Hepatocyte (in vitro differentiated cells): ENCODE measurements around the gene SMIM34. TPM values are rescaled to one million over a fixed set of nuclear protein-coding genes. Genes with fewer than 3 reads are reported as not detected.
"Not testable (repeated sequence)": the region's sequence is repeated elsewhere in the genome, so short reads cannot be mapped to it uniquely, and the experiment has no call there.

Experiments used
- DNase-seq: peaks from one replicate; pipeline ENCODE4 v3.0.0-alpha.2; 2016; ENCODE audit warnings: low spot score
- H2AFZ ChIP-seq: fragments of 200-600 bp; sonication (generic); 2 replicates; pipeline ENCODE4 v1.6.0; 2016; ENCODE audit warnings: antibody characterized with exemption, mild to moderate bottlenecking
- H3K27ac ChIP-seq: fragments of 200-600 bp; sonication (generic); 2 replicates; pipeline ENCODE4 v1.5.1; 2016; ENCODE audit warnings: mild to moderate bottlenecking
- H3K27me3 ChIP-seq: fragments of 200-600 bp; sonication (generic); 2 replicates; pipeline ENCODE4 v1.6.1; 2016
- H3K36me3 ChIP-seq: fragments of 200-600 bp; sonication (generic); replicated peaks from 2 replicates; pipeline ENCODE4 v1.5.1; 2016; ENCODE audit warnings: low read depth; ENCODE audit not compliant: insufficient read depth
- H3K4me1 ChIP-seq: fragments of 200-600 bp; sonication (generic); 2 replicates; pipeline ENCODE4 v1.5.1; 2016; ENCODE audit warnings: mild to moderate bottlenecking, moderate library complexity; ENCODE audit not compliant: insufficient read depth
- H3K4me2 ChIP-seq: fragments of 200-600 bp; sonication (generic); 2 replicates; pipeline ENCODE4 v1.6.0; 2016
- H3K4me3 ChIP-seq: fragments of 200-600 bp; sonication (generic); 2 replicates; pipeline ENCODE4 v1.5.1; 2016; ENCODE audit warnings: mild to moderate bottlenecking
- H3K79me2 ChIP-seq: fragments of 200-600 bp; sonication (generic); 2 replicates; pipeline ENCODE4 v1.6.0; 2017; ENCODE audit warnings: mild to moderate bottlenecking
- H3K9me2 ChIP-seq: fragments of 200-600 bp; sonication (generic); replicated peaks from 2 replicates; pipeline ENCODE4 v1.6.0; 2017; ENCODE audit warnings: mild to moderate bottlenecking; ENCODE audit not compliant: insufficient read depth
- H3K9me3 ChIP-seq: fragments of 200-600 bp; sonication (generic); 2 replicates; pipeline ENCODE4 v1.5.1; 2016; ENCODE audit warnings: low read depth, mild to moderate bottlenecking
- H4K20me1 ChIP-seq: fragments of 200-600 bp; sonication (generic); 2 replicates; pipeline ENCODE4 v1.6.0; 2016; ENCODE audit warnings: mild to moderate bottlenecking; ENCODE audit not compliant: insufficient read depth, poor library complexity, severe bottlenecking
- EZH2 ChIP-seq: fragments of 200-600 bp; sonication (generic); IDR thresholded peaks from 2 replicates; pipeline ENCODE4 v1.6.1; 2016; ENCODE audit warnings: antibody characterized with exemption, mild to moderate bottlenecking, borderline replicate concordance
- EZH2phosphoT487 ChIP-seq: fragments of 200-600 bp; sonication (generic); IDR thresholded peaks from one replicate; pipeline ENCODE4 v1.6.1; 2018; ENCODE audit warnings: antibody characterized with exemption, mild to moderate bottlenecking, low read depth, moderate library complexity; ENCODE audit not compliant: unreplicated experiment, severe bottlenecking
- WGBS: methylation state at CpG from one replicate; pipeline ENCODE4 v1.1.6; 2016; ENCODE audit warnings: low lambda C conversion rate; ENCODE audit errors: missing lambda C conversion rate; 5-methylcytosine and 5-hydroxymethylcytosine counted together
- polyA plus RNA-seq: library from polyadenylated mRNA; unstranded; fragments of >200 nt; fragmentation: Nextera tagmentation; extraction: Ambion mirVana; gene quantifications from 2 replicates; pipeline ENCODE4 v1.2.1, GENCODE V29; 2016
- total RNA-seq: library from RNA; depleted of rRNA; stranded (reverse); fragments of >200 nt; gene quantifications from 2 replicates; pipeline ENCODE4 v1.2.3, GENCODE V29; 2014
- TF ChIP-seq, protein P1 (sequence below): fragments of 200-600 bp; sonication (generic); IDR thresholded peaks from 2 replicates; pipeline ENCODE4 v1.5.1; 2016; ENCODE audit warnings: antibody characterized with exemption, mild to moderate bottlenecking; ENCODE audit not compliant: poor library complexity

SMIM34 gene
- total and polyA plus RNA-seq, 2 experiments from 2014 or later, result 0.15 TPM; not detected in 1

DNA sequence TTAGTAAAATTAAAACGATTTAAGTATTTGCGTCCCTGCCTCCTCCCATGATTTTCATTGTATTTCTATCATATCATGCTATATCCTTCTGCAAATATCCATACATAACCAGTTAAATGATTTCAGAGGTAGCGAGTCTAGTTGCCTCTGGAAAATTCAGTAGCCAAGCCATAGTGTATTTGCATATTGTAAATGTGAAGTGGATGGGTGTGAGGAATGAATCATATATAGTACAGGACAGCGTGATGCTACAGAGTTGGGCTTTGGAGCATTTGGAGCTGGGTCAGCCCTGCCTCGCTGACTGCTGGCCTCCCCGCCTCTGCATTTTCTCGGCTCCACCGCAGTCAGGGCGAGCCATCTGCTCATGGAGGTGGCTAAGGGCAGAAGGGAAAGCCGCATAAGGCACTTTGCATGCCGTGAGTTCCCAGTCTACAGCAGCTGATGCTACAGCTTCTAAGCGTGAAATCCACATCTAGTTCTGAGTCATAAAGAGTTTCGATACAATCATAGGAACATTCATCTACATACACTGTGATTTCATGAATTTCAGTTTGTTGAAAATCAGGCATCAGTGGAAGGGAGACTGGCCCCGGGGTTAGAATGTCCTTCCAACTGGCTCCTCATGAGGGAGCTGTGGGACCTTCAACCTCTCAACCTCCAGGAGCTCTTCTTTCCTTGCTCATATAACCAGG lies 39.9 kb downstream of the SMIM34 start:
- WGBS, result no CpG with 5 or more reads among the region's 14 CpGs
- H3K9me3 ChIP-seq, H4K20me1 ChIP-seq, H3K79me2 ChIP-seq, H2AFZ ChIP-seq, H3K9me2 ChIP-seq, DNase-seq, H3K27ac ChIP-seq, H3K4me3 ChIP-seq, H3K27me3 ChIP-seq, H3K4me2 ChIP-seq, H3K36me3 ChIP-seq, H3K4me1 ChIP-seq: not testable (repeated sequence)

DNA sequence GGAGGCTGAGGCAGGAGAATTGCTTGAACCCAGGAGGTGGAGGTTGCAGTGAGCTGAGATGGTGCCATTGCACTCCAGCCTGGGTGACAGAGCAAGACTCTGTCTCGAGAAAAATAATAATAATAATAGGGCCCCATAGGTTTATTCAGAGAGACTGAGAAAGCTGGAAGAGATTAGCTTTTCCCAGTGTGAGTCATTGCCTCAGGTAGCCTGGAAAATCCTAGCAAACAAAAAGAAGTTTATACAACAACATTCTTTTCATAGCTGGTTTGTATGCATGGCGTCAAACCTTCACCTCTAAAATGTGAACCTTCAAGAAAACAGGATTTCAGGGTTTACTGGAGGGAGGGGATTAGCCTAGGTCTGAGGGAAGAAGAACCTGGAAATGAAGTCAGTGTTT lies 40.6 kb downstream of the SMIM34 start:
- not testable (repeated sequence) for H4K20me1 ChIP-seq, H3K36me3 ChIP-seq, H3K9me3 ChIP-seq, H3K4me2 ChIP-seq, H3K79me2 ChIP-seq, H3K4me1 ChIP-seq, H3K27me3 ChIP-seq, H2AFZ ChIP-seq, H3K9me2 ChIP-seq, DNase-seq, H3K27ac ChIP-seq, H3K4me3 ChIP-seq
- no CpG with 5 or more reads among the region's 2 CpGs for WGBS

DNA sequence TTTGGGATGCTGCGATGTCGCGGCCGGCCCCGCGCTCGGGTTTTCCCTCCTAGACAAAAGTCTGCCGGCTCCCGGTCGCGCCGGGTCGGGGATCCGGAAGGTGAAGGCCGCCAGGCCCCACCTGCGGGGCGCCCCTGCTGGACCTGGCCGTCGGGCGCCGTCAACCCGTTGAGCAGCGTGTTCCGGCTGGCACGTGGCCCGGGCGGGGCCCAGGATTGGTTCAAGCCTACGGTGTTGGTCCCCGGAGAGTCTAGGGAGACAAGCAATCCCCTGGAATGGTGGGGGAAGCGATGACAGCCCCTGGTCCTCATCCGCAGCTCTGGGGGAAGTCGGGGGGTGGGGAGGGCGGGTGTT lies 48.2 kb downstream of the SMIM34 start:
- not testable (repeated sequence) for H4K20me1 ChIP-seq, H3K4me3 ChIP-seq, DNase-seq, H3K9me2 ChIP-seq, H3K27me3 ChIP-seq, H3K36me3 ChIP-seq, H3K9me3 ChIP-seq, H3K4me2 ChIP-seq, H3K27ac ChIP-seq, H2AFZ ChIP-seq, H3K4me1 ChIP-seq, H3K79me2 ChIP-seq
- WGBS, result no CpG with 5 or more reads among the region's 33 CpGs

DNA sequence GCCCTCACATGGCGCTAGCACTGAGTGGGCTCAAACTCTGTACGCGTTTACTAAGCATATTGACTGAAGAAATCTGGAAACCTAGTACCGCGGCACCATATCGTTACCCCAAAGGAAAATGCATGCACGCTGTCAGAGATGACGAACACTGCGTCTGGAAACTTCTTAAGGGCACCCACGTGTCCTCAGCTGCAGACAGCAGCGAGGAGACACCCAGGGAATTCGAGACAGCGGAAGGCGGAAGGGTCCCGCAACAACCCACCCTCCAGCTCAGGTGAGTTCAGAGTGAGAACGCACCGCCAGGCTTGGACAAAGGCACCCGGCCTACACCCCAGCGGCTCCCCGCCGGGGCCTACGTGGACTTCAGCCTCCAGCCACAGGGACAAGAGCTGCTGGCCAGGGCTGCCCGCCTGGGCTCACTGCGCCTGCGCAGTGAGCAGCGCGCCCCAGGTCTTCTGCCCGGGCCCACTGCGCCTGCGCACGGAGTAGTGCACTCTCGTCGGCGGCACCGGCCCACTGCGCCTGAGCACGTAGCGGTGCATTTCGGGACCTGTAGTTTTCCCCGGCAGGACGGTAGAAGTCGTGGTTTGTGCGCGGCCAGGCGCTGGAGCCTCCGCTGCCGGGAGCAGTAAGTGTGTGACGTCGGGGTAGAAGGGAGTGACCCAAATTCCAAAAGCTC lies 48.7 kb downstream of the SMIM34 start, which contains the start of gene SMIM11:
Gene SMIM11 (plus strand): TSS at position 568 of the 679 bp plus-strand sequence. CDS start 3,998 bp downstream, outside the sequence.
- DNase-seq, H3K4me3 ChIP-seq, H3K79me2 ChIP-seq, H4K20me1 ChIP-seq, H3K4me1 ChIP-seq, H3K27me3 ChIP-seq, H3K36me3 ChIP-seq, H3K9me3 ChIP-seq, H3K9me2 ChIP-seq, H3K4me2 ChIP-seq, H3K27ac ChIP-seq, H2AFZ ChIP-seq: not testable (repeated sequence)
- no CpG with 5 or more reads among the region's 49 CpGs for WGBS

DNA sequence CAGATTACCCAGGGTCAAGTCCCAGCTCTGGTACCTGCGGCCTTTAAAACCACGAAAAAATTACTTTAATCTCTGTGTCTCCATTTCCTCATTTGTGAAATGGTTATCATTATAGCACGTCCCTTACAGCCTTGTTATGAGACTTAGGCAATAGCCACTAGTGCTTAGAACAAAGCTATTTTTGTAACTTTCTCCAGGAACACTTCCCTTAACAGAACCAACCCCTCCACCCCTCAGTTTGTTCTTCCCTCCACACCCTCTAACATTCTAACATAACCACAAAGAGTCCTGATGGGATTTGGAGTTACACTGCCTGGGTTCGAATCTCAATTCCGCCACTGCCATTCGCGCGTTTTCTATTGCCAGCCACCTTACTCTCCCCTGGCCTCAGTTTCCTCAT lies 49.3 kb downstream of the SMIM34 start:
- not testable (repeated sequence) for H3K4me1 ChIP-seq, DNase-seq, H3K4me3 ChIP-seq, H3K9me2 ChIP-seq, H2AFZ ChIP-seq, H3K27ac ChIP-seq, H3K27me3 ChIP-seq, H3K9me3 ChIP-seq, H4K20me1 ChIP-seq, H3K79me2 ChIP-seq, H3K36me3 ChIP-seq, H3K4me2 ChIP-seq
- no CpG with 5 or more reads among the region's 8 CpGs for WGBS

DNA sequence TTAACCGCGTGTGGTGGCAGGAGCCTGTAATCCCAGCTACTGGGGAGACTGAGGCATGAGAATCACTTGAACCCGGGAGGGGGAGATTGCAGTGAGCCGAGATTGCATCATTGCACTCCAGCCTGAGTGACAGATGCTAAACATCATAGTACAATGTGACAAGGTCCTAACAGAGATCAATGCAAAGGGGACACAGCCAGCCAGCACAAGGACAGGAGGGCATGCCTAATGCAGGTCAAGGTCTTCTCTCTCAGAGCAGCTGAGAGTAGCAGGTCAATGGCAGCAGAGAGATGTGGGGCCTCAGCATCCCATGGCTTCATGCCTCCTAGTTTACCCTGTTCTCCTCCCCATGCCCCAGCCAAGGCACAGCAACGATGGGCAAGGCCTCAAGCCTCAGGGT lies 51.4 kb downstream of the SMIM34 start:
- Histone ChIP-seq H3K79me2 (no peaks in the 10 kb centered on the region), H3K4me1 (no peaks in the 10 kb centered on the region), H2AFZ (no peak overlapping the region), H3K27me3 (no peaks in the 10 kb centered on the region), H3K4me2 (no peak overlapping the region), H3K4me3 (no peak overlapping the region), H3K27ac (no peak overlapping the region), H3K9me2 (no peaks in the 10 kb centered on the region), H4K20me1 (no peaks in the 10 kb centered on the region), H3K36me3 (no peaks in the 10 kb centered on the region), H3K9me3 (no peaks in the 10 kb centered on the region)
- TF ChIP-seq, protein P1, sequence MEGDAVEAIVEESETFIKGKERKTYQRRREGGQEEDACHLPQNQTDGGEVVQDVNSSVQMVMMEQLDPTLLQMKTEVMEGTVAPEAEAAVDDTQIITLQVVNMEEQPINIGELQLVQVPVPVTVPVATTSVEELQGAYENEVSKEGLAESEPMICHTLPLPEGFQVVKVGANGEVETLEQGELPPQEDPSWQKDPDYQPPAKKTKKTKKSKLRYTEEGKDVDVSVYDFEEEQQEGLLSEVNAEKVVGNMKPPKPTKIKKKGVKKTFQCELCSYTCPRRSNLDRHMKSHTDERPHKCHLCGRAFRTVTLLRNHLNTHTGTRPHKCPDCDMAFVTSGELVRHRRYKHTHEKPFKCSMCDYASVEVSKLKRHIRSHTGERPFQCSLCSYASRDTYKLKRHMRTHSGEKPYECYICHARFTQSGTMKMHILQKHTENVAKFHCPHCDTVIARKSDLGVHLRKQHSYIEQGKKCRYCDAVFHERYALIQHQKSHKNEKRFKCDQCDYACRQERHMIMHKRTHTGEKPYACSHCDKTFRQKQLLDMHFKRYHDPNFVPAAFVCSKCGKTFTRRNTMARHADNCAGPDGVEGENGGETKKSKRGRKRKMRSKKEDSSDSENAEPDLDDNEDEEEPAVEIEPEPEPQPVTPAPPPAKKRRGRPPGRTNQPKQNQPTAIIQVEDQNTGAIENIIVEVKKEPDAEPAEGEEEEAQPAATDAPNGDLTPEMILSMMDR, result no peak
- no peak for TF ChIP-seq EZH2
- TF ChIP-seq EZH2phosphoT487, result no peak
- 85% methylated on average over 5 of the region's 5 CpGs for WGBS
- DNase-seq, result no peak
